Activated CD8-positive, alpha-beta memory T cell treated with anti-CD3 and anti-CD28 coated beads, Interleukin-2, amount 50 U/mL, for 24 hours (primary cell): ENCODE data around the gene POR.

Experiments used
- DNase-seq: peaks from one replicate; pipeline ENCODE4 v3.0.0-alpha.2; 2020; ENCODE audit errors: extremely low read depth

POR gene

DNA sequence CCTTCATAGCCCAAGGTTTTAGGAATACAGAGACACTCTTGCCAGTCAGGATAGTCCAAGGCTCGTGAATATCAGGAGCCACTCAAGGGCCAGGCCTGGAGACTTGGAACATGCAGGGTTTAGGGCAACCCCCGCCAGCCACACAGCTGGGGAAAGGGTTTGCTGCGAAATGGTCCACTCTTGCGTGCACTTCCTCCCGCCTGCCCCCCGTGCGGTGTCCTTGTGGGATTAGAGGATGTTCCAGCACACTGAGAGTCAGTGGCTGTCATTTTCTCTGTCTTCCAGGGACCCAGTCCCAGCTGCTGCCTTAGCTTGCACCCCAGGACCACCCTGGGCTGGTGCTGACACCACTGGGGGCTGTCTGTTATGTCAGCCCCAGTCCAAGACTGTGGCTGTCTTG, 38.5 kb downstream of the POR start:
- DNase-seq: no peak

GRCh38 chr7:75953931-75954330, 39.0 kb downstream of the POR start:
- DNase-seq: no peak

DNA sequence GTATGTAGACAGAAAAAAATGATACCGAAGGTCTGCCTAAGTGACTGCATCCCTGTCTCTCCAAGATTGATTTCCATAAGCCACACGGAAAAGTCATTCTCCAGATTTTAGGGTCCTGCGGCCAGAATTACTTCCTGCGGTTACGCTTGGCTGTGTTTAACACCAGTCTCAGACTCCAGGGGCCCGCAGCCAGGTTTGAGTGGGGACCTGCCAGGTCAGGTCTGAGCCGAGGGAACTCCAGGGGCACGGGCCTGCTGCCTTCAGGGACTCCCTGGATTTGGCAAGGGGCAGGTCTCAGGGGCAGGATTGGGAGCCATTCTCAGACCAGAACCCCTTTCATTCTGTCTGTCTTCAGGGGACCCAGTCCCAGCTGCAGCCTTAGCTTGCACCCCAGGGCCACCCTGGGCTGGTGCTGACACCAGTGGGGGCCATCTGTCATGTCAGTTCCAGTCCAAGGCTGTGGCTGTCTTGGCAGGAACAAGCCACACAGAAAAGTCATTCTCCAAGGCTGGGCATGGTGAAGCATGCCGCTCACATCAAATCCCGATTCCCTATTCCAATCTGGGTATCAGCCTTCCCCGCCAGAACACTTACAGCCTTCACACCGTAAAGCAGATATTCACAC, 40.5 kb downstream of the POR start:
- no peak for DNase-seq

- DNase-seq: no peak
Observed at GRCh38 chr7:75957021-75957736, 42.2 kb downstream of the POR start.

- DNase-seq: no peak
Observed at GRCh38 chr7:75958802-75959543, 44.0 kb downstream of the POR start.

GRCh38 chr7:75960372-75960771, 45.4 kb downstream of the POR start:
- DNase-seq: no peak

DNA sequence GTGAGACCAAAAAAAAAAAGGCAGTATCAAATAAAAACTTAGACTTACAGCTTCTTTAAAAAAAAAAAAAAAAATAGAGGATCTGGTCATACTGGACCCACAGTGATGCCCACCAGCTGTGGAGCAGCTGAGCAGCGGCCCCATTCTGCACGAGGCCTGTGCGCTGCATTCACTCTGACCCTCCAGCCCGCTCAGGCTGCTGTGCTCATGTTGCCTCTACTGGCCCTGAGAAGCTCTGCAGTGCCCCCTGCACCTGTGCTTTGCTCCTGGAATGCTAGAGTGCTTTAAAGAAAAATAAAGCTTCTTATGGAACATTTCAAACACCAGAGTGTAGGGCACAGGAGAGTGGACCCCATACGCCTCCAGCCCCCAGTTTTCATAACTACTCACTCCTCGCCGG, 46.3 kb downstream of the POR start:
- no peak for DNase-seq

DNA sequence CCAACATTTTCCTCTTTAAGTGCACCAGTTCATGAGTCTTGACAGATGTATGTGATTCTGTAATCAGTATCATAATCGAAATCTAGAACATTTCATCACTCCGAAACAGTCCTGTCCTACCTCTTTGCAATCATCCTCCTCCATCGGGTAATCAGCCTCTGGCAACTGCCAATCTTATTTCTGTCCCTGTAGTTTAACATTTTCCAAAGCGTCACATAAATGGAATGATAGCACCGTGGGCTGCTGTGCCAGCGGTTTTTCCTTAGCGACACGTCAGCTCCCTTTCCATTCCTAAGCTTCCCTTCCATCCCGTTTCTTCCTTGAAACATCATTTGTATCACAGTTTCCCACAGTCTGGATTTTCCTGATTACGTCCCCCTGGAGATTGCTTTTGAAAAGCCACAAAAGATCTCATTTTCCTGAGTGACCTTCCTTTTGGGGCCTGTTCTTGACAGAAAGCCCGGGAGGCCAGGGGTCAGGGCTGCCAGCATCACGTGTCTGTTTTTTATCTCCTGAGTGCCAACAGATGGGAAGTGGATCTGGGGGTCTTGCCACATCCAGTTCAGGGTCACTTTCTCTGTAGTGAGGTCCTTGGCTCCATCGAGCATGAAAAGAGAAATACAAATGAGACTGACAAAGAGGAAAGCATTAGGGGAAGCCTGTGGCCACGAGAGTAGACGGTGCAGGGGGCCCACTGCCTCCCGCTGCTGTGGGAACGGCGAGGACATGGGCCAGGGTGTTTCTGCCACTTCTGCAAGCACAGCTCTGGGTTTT, 47.8 kb downstream of the POR start:
- no peak for DNase-seq

GRCh38 chr7:75963381-75963995, 48.5 kb downstream of the POR start:
- no peak for DNase-seq

- DNase-seq: no peak
Observed at GRCh38 chr7:75965617-75966016, 50.7 kb downstream of the POR start.

GRCh38 chr7:75966190-75966961, 51.4 kb downstream of the POR start:
- no peak for DNase-seq

DNA sequence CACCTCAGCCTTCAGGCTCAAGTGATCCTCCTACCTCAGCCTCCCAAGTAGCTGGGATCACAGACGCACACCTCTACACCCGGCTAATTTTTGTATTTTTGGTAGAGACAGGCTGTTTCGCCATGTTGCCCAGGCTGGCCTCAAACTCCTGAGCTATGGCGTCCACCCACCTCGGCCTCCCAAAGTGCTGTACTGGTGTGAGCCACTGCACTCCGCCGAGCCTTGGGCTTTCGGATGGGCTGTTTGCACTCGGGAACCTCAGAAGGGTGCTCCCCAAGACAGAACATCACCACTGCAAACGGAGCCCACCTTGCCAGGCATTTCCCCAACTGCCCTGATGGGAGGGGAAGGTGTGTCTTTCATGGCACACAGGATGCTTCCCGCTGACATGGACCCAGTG, 52.1 kb downstream of the POR start:
- DNase-seq: no peak

DNA sequence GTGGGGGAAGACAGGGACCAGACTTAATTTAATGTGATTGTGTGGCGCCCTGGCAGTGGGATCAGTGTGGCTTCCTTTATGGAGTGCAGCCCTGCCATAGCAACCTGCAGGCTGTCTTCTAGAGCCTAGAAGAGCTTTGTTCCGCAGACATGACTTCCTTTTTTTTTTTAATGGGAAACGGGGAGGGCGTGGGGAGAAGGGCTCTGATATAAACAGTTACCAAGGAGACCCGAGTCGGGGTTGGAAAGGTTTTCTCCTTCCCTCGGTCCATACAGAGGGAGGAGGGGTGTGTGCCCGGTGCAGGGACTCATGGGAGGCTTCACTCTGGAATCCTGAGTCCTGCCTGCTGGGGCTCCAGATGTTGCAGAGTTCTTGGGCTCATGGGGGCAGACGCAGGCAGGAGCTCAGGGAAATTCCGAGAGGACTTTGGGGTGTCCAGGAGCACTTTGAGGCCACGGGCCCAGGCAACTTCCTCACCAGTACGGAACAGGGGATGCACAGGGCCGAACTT, 52.6 kb downstream of the POR start:
- no peak for DNase-seq

GRCh38 chr7:75968012-75968411, 53.1 kb downstream of the POR start:
- DNase-seq: no peak

GRCh38 chr7:75968561-75969001, 53.6 kb downstream of the POR start:
- DNase-seq: no peak

DNA sequence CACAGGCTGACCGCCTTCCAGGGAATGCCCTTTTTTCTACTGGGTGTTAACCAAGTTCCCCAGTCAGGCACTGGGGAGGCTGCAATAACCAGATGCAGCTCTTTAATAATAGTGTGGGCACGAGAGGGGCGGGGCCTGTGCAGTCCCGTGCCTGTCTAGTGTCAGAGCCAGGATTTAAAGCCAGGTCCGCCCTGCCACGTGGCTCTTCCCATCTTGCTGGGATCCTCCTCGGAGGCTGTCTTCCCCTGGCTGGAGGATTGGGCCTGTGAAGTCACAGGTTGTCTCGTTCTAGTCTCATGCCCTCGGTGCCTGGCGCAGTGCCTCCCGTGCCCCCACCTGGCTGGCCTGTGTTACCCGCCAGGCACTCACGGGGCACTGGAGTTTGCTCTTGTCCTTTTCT, 54.2 kb downstream of the POR start:
- no peak for DNase-seq

- no peak for DNase-seq
Observed at GRCh38 chr7:75969704-75970498, 54.9 kb downstream of the POR start.

DNA sequence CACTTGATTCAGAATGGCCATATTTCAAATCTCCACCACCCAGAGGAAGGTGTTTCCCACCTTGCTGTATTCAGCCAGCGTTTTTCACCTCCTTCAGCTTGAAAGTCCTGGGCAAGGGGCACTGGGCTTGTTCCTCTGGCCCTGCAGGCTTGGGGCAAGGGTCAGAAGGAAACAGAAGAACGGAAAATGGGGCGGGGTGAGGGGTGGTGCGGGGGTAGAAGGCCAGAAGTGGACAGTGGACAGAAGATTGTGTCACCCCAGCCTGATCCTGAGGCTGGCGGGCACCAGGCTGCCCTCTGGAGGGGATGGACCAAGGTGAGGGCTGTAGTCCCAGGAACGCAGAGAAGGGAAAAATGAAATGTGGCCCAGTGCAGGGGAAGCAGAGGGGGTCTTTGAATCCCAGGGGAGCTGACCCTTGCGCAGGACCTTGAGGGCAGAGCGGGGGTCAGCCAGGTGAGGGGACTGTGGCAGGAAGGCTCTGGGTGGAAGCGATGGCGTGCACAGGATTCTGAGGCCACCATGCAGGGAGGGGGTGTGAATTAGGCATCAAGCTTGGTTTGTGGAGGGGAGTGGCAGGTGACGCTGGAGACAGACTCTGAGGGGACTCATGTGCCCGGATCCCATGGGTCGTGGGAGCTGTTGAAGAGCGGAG, 56.5 kb downstream of the POR start:
- no peak for DNase-seq

DNA sequence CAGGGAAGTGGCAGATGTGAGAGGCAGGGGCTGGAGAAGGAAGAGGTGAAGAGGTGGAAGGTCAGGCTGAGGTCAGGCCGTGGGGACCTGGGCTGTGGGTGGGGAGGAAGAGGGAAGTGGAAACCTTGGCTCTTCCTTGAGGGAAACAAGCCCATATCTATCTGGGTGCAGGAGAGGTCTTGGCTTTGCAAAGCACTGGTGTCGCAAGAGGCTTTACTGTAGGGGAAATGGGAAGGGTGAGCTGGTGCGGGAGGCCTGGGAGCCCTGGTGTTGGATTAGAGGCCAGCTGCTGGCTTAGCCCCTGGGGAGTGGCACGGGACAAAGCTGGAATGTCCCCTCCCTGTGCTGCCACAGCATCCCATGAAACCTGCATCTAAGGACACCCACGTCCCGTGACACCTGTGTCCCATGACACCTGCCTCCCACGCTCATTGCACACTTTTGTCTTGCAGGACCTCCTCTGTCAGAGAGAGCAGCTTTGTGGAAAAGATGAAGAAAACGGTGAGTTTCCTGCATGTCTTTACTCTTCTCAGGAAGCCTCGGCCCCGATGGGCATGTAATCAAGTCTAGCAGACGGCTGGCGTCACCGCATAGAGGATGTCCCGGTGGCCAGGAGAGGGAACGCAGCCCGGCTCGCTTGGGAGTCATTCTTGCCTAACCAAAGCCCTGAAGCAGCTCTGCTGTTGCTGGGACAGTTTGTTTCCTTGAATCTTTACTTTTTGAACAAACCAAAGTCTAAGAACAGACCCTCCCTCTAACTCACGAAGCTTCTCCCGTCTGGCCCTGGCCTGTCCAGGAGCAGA, 57.2 kb downstream of the POR start:
- no peak for DNase-seq
